Chondrocyte (in vitro differentiated cells): ENCODE data around the gene FYB2. TPM values are rescaled to one million over a fixed set of nuclear protein-coding genes. Genes with fewer than 3 reads are reported as not detected.

Experiments
- DNase-seq: peaks from one replicate; pipeline ENCODE4 v3.0.0; 2021; ENCODE audit warnings: mixed read lengths, low spot score
- H3K27ac Mint-ChIP-seq: one replicate; pipeline ENCODE4 v1.8.0; 2021; ENCODE audit warnings: mild to moderate bottlenecking, moderate library complexity, mixed read lengths; ENCODE audit not compliant: unreplicated experiment
- H3K27me3 Mint-ChIP-seq: 2 replicates; pipeline ENCODE4 v1.8.0; 2021; ENCODE audit warnings: low read depth, mixed read lengths
- H3K36me3 Mint-ChIP-seq: 2 replicates; pipeline ENCODE4 v1.8.0; 2021; ENCODE audit warnings: low read depth, mixed read lengths
- H3K4me1 Mint-ChIP-seq: 2 replicates; pipeline ENCODE4 v1.8.0; 2021; ENCODE audit warnings: low read depth, mild to moderate bottlenecking, mixed read lengths
- H3K4me3 Mint-ChIP-seq: one replicate; pipeline ENCODE4 v1.8.0; 2021; ENCODE audit warnings: mild to moderate bottlenecking, moderate library complexity, mixed read lengths; ENCODE audit not compliant: unreplicated experiment
- H3K9me3 Mint-ChIP-seq: 2 replicates; pipeline ENCODE4 v1.8.0; 2021; ENCODE audit warnings: low read depth, mixed read lengths
- CTCF ChIP-seq: fragments of 200-600 bp; sonication (generic); IDR thresholded peaks from 2 replicates; pipeline ENCODE4 v1.5.0; 2021; ENCODE audit warnings: antibody characterized with exemption, mild to moderate bottlenecking, moderate library complexity
- total RNA-seq: library from RNA; stranded (reverse); gene quantifications from 3 replicates; pipeline ENCODE4 v1.2.1, GENCODE V29; 2021

Gene FYB2
- total RNA-seq, 1 donor from 2014 or later = 0.10 TPM

- H3K4me1 Mint-ChIP-seq = no peaks in the 10 kb centered on the region
- no peaks in the 10 kb centered on the region for H3K36me3 Mint-ChIP-seq
- no peaks in the 10 kb centered on the region for H3K27me3 Mint-ChIP-seq
- H3K4me3 Mint-ChIP-seq = no peak overlapping the region
- H3K9me3 Mint-ChIP-seq = no peaks in the 10 kb centered on the region
- H3K27ac Mint-ChIP-seq = no peak overlapping the region
- no peak for DNase-seq
- TF ChIP-seq CTCF = no peak
These were observed 143.4 kb downstream of the FYB2 start for GRCh38 chr1:56675763-56676162.

- Mint-ChIP-seq H3K4me1 (no peaks in the 10 kb centered on the region), H3K27me3 (no peaks in the 10 kb centered on the region), H3K27ac (no peak overlapping the region), H3K9me3 (no peaks in the 10 kb centered on the region), H3K36me3 (no peaks in the 10 kb centered on the region), H3K4me3 (no peak overlapping the region)
- no peak for TF ChIP-seq CTCF
- no peak for DNase-seq
These were observed 146.6 kb downstream of the FYB2 start for GRCh38 chr1:56672579-56672978.

- TF ChIP-seq CTCF = no peak
- H3K36me3 Mint-ChIP-seq = no peaks in the 10 kb centered on the region
These were observed 147.7 kb downstream of the FYB2 start for GRCh38 chr1:56671542-56671941.

GRCh38 chr1:56671085-56671484, 148.1 kb downstream of the FYB2 start:
- no peak for DNase-seq
- Mint-ChIP-seq H3K27me3 (no peaks in the 10 kb centered on the region), H3K27ac (no peak overlapping the region), H3K4me3 (no peak overlapping the region), H3K36me3 (no peaks in the 10 kb centered on the region), H3K9me3 (no peaks in the 10 kb centered on the region), H3K4me1 (no peaks in the 10 kb centered on the region)
- TF ChIP-seq CTCF = no peak

More at GRCh38 chr1:56671542-56671941, 147.7 kb downstream of the FYB2 start:
- DNase-seq = no peak
- Mint-ChIP-seq H3K27me3 (no peaks in the 10 kb centered on the region), H3K4me1 (no peaks in the 10 kb centered on the region), H3K4me3 (no peak overlapping the region), H3K27ac (no peak overlapping the region), H3K9me3 (no peaks in the 10 kb centered on the region)

GRCh38 chr1:56670350-56670749, 148.9 kb downstream of the FYB2 start:
- H3K27ac Mint-ChIP-seq = no peak overlapping the region
- no peak for DNase-seq
- H3K27me3 Mint-ChIP-seq = no peaks in the 10 kb centered on the region
- no peaks in the 10 kb centered on the region for H3K36me3 Mint-ChIP-seq
- no peak for TF ChIP-seq CTCF
- H3K9me3 Mint-ChIP-seq = no peaks in the 10 kb centered on the region
- H3K4me1 Mint-ChIP-seq = peaks cover 3% of the 10 kb centered on the region
- no peak overlapping the region for H3K4me3 Mint-ChIP-seq

Other genes starting within 250 kb of the FYB2 start
- gene PLPP3, start 239.8 kb downstream of the FYB2 start, total RNA-seq = 20.2 to 20.5 TPM (median 20.4 TPM) in 3 replicates
- 2.2 to 3.4 TPM (median 3.2 TPM) in 3 replicates for gene PRKAA2, start 174.1 kb downstream of the FYB2 start, total RNA-seq
- not detected in 3 replicates for gene C8A, start 35.4 kb upstream of the FYB2 start, total RNA-seq
- not detected in 3 replicates for gene C8B, start 146.6 kb upstream of the FYB2 start, total RNA-seq